NT2/D1 (cell line): ENCODE results near the gene PSMB1.

ENCODE experiments used
- SUZ12 ChIP-seq: IDR thresholded peaks from 2 replicates; pipeline ENCODE4 v1.6.1; 2011; ENCODE audit not compliant: insufficient read length, insufficient read depth; ENCODE audit errors: extremely low read depth
- YY1 ChIP-seq: IDR thresholded peaks from 2 replicates; pipeline ENCODE4 v1.6.1; 2011; ENCODE audit not compliant: insufficient read length, insufficient read depth
- ZNF274 ChIP-seq: IDR thresholded peaks from 2 replicates; pipeline ENCODE4 v1.6.1; 2011; ENCODE audit warnings: mild to moderate bottlenecking, low read depth, low read length

DNA sequence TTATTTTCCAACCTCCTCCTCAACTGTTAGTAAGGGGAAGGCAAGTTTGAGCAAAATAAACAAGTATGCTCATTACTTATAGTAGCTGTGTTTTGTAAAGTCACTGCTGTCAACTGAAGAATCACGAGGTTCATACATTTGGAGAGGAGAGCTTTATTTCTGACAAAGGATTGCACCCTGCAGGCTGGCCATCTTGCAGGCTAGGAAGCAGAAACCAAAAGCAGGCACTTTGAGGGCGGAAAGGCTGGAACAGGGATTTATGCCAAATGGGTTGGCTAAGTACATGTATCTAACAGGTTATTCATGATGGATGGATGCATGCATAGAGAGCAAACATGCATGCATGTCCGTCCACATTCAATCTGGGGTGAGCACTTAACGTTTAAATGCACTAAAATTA lies 46.7 kb downstream of the PSMB1 start:
- TF ChIP-seq YY1 (no peak), ZNF274 (no peak), SUZ12 (no peak)
